H9 (cell line): ENCODE measurements around the gene GIT2. TPM values are rescaled to one million over a fixed set of nuclear protein-coding genes. Genes with fewer than 3 reads are reported as not detected.

Source experiments
- DNase-seq: peaks from one replicate; pipeline ENCODE4 v3.0.0-alpha.2; 2017
- H2AFZ ChIP-seq: one replicate; pipeline ENCODE4 v1.6.1; 2013; ENCODE audit warnings: mild to moderate bottlenecking, low read length, control low read depth, moderate library complexity
- H2AK5ac ChIP-seq: 2 replicates; pipeline ENCODE4 v1.6.1; 2013; ENCODE audit warnings: low read length, control low read depth, mixed read lengths; ENCODE audit not compliant: insufficient read length
- H2BK120ac ChIP-seq: one replicate; pipeline ENCODE4 v1.6.1; 2013; ENCODE audit warnings: low read depth, mild to moderate bottlenecking, low read length, control low read depth, inconsistent platforms; ENCODE audit not compliant: poor library complexity, severe bottlenecking
- H2BK12ac ChIP-seq: 2 replicates; pipeline ENCODE4 v1.6.1; 2013; ENCODE audit warnings: low read length, control low read depth, mixed read lengths, low read depth; ENCODE audit not compliant: insufficient read length
- H2BK15ac ChIP-seq: 2 replicates; pipeline ENCODE4 v1.6.1; 2013; ENCODE audit warnings: low read depth, low read length, control low read depth
- H2BK20ac ChIP-seq: one replicate; pipeline ENCODE4 v1.6.1; 2013; ENCODE audit warnings: low read depth, mild to moderate bottlenecking, low read length, control low read depth, inconsistent platforms; ENCODE audit not compliant: poor library complexity, severe bottlenecking
- H2BK5ac ChIP-seq: 2 replicates; pipeline ENCODE4 v1.6.1; 2013; ENCODE audit warnings: low read length, control low read depth, mixed read lengths; ENCODE audit not compliant: insufficient read length
- H3K14ac ChIP-seq: 2 replicates; pipeline ENCODE4 v1.6.1; 2013; ENCODE audit warnings: low read length, control low read depth; ENCODE audit not compliant: insufficient read depth
- H3K18ac ChIP-seq: 2 replicates; pipeline ENCODE4 v1.6.1; 2013; ENCODE audit warnings: low read depth, mild to moderate bottlenecking, mixed read lengths, low read length, control low read depth; ENCODE audit not compliant: insufficient read length
- H3K23ac ChIP-seq: 2 replicates; pipeline ENCODE4 v1.6.1; 2013; ENCODE audit warnings: low read length, control low read depth, mixed read lengths, low read depth; ENCODE audit not compliant: insufficient read length
- H3K23me2 ChIP-seq: 2 replicates; pipeline ENCODE4 v1.6.1; 2013; ENCODE audit warnings: low read depth, mild to moderate bottlenecking, mixed read lengths, low read length, control low read depth; ENCODE audit not compliant: insufficient read length, poor library complexity, severe bottlenecking
- H3K27ac ChIP-seq: 2 replicates; pipeline ENCODE4 v1.5.1; 2013; ENCODE audit warnings: low read length, control low read depth, mixed read lengths, low read depth; ENCODE audit not compliant: insufficient read length
- H3K27me3 ChIP-seq: 2 replicates; pipeline ENCODE4 v1.6.1; 2013; ENCODE audit warnings: low read length, control low read depth, inconsistent platforms; ENCODE audit not compliant: insufficient read depth
- H3K4ac ChIP-seq: 2 replicates; pipeline ENCODE4 v1.6.1; 2013; ENCODE audit warnings: low read depth, mild to moderate bottlenecking, control low read depth, inconsistent platforms, low read length, moderate library complexity
- H3K4me1 ChIP-seq: 2 replicates; pipeline ENCODE4 v1.6.1; 2013; ENCODE audit warnings: low read length, control low read depth, inconsistent platforms; ENCODE audit not compliant: insufficient read depth
- H3K4me2 ChIP-seq: 2 replicates; pipeline ENCODE4 v1.6.1; 2013; ENCODE audit warnings: low read length, control low read depth, mixed read lengths; ENCODE audit not compliant: insufficient read length, insufficient read depth
- H3K56ac ChIP-seq: 2 replicates; pipeline ENCODE4 v1.6.1; 2013; ENCODE audit warnings: low read depth, mild to moderate bottlenecking, mixed read lengths, low read length, control low read depth; ENCODE audit not compliant: insufficient read length
- H3K79me1 ChIP-seq: 2 replicates; pipeline ENCODE4 v1.6.1; 2013; ENCODE audit warnings: low read depth, mild to moderate bottlenecking, moderate library complexity, low read length, control low read depth, inconsistent platforms; ENCODE audit not compliant: insufficient read depth, poor library complexity, severe bottlenecking
- H3K79me2 ChIP-seq: 2 replicates; pipeline ENCODE4 v1.6.1; 2013; ENCODE audit warnings: low read length, control low read depth, inconsistent platforms; ENCODE audit not compliant: insufficient read depth
- H3K9ac ChIP-seq: 2 replicates; pipeline ENCODE4 v1.6.1; 2013; ENCODE audit warnings: low read length, control low read depth, mixed read lengths; ENCODE audit not compliant: insufficient read length; ENCODE audit errors: extremely low read depth
- H3K9me3 ChIP-seq: one replicate; pipeline ENCODE4 v1.6.1; 2013; ENCODE audit warnings: low read depth, low read length, inconsistent platforms; ENCODE audit not compliant: control insufficient read depth
- H3T11ph ChIP-seq: one replicate; pipeline ENCODE4 v1.6.1; 2013; ENCODE audit warnings: mild to moderate bottlenecking, low read length, control low read depth, inconsistent platforms
- H4K20me1 ChIP-seq: one replicate; pipeline ENCODE4 v1.6.1; 2013; ENCODE audit not compliant: control insufficient read depth, insufficient read length, insufficient read depth
- H4K5ac ChIP-seq: 2 replicates; pipeline ENCODE4 v1.6.1; 2013; ENCODE audit warnings: low read depth, mild to moderate bottlenecking, mixed read lengths, low read length, control low read depth; ENCODE audit not compliant: insufficient read length
- H4K8ac ChIP-seq: replicated peaks from 2 replicates; pipeline ENCODE4 v1.6.1; 2013; ENCODE audit warnings: low read length, control low read depth, mixed read lengths, low read depth; ENCODE audit not compliant: insufficient read length
- H4K91ac ChIP-seq: 2 replicates; pipeline ENCODE4 v1.6.1; 2013; ENCODE audit warnings: low read depth, mild to moderate bottlenecking, moderate library complexity, mixed read lengths, low read length, control low read depth; ENCODE audit not compliant: insufficient read length
- H3K27ac Mint-ChIP-seq, 3 experiments: 2 replicates in 2 of 3; 3 replicates in 1 of 3; pipeline ENCODE4 v1.8.0; 2020 to 2021; ENCODE audit warnings: mixed read lengths in 3 of 3, mild to moderate bottlenecking in 1 of 3, moderate library complexity in 1 of 3
- H3K27me3 Mint-ChIP-seq: 2 replicates; pipeline ENCODE4 v1.8.0; 2021; ENCODE audit warnings: low read depth, mild to moderate bottlenecking, moderate library complexity, mixed read lengths
- H3K36me3 Mint-ChIP-seq, 3 experiments: 2 replicates in 2 of 3; 3 replicates in 1 of 3; pipeline ENCODE4 v1.8.0; 2020 to 2021; ENCODE audit warnings: low read depth in 3 of 3, mixed read lengths in 3 of 3; ENCODE audit not compliant: insufficient read depth in 1 of 3
- H3K4me1 Mint-ChIP-seq, 2 experiments: 2 replicates each; pipeline ENCODE4 v1.8.0; 2020; ENCODE audit warnings: mixed read lengths in 2 of 2
- H3K4me3 Mint-ChIP-seq, 2 experiments: 2 replicates in 1 of 2; 3 replicates in 1 of 2; pipeline ENCODE4 v1.8.0; 2020 to 2021; ENCODE audit warnings: mild to moderate bottlenecking in 2 of 2, mixed read lengths in 2 of 2, moderate library complexity in 1 of 2
- H3K9me3 Mint-ChIP-seq, 2 experiments: 2 replicates in 1 of 2; 3 replicates in 1 of 2; pipeline ENCODE4 v1.8.0; 2020; ENCODE audit warnings: mild to moderate bottlenecking in 2 of 2, mixed read lengths in 2 of 2, moderate library complexity in 1 of 2
- CTCF ChIP-seq: fragments of 200-600 bp; sonication (generic); conservative IDR thresholded peaks from 3 replicates; pipeline ENCODE4 v1.8.0; 2021; ENCODE audit warnings: antibody characterized with exemption, mild to moderate bottlenecking
- WGBS: extraction: QIAGEN DNeasy Blood & Tissue Kit; methylation state at CpG from one replicate; pipeline ENCODE4 v1.1.7; 2013; ENCODE audit warnings: missing lambda C conversion rate, low lambda C conversion rate, mixed read lengths; ENCODE audit not compliant: insufficient read length; ENCODE audit errors: extremely low coverage; 5-methylcytosine and 5-hydroxymethylcytosine counted together
- total RNA-seq: library from RNA; stranded (reverse); gene quantifications from 2 replicates; pipeline ENCODE4 v1.2.1, GENCODE V29; 2021

GIT2 gene
- total RNA-seq, 1 experiment from 2014 or later = 27.0 TPM

- no peaks in the 10 kb centered on the region for H3K9me3 ChIP-seq
- no peak overlapping the region for H3K56ac ChIP-seq
- no peak overlapping the region for H3T11ph ChIP-seq
- H3K27me3 ChIP-seq = no peaks in the 10 kb centered on the region
- H4K91ac ChIP-seq = no peak overlapping the region
- H3K27ac Mint-ChIP-seq = no peak overlapping the region
- no peak overlapping the region for H4K8ac ChIP-seq
- no peak for TF ChIP-seq CTCF
- no peaks in the 10 kb centered on the region for H3K79me2 ChIP-seq
- no peak overlapping the region for H3K14ac ChIP-seq
- no peak overlapping the region for H3K4ac ChIP-seq
- H3K18ac ChIP-seq = no peak overlapping the region
- H3K23me2 ChIP-seq = no peaks in the 10 kb centered on the region
- no peak for DNase-seq
- no peak overlapping the region for H3K9ac ChIP-seq
- H2AK5ac ChIP-seq = no peak overlapping the region
- H3K4me1 Mint-ChIP-seq = 0 out of 4 replicates have a peak, but pooled peaks cover 0 to 4% of the 10 kb centered on the region in 2 experiments
- WGBS = no CpG with 5 or more reads among the region's 2 CpGs
- no peaks in the 10 kb centered on the region for H3K27me3 Mint-ChIP-seq
- H2BK20ac ChIP-seq = no peak overlapping the region
- H3K79me1 ChIP-seq = no peaks in the 10 kb centered on the region
- no peak overlapping the region for H2BK15ac ChIP-seq
- H3K23ac ChIP-seq = no peak overlapping the region
- H3K4me3 Mint-ChIP-seq = no peak overlapping the region
- H2BK5ac ChIP-seq = no peak overlapping the region
- H2AFZ ChIP-seq = no peak overlapping the region
- no peaks in the 10 kb centered on the region for H4K20me1 ChIP-seq
- H3K36me3 Mint-ChIP-seq = peaks cover 2 to 27% (median 11%) of the 10 kb centered on the region in 3 experiments; a peak in 4 of 7 replicates
- H3K4me2 ChIP-seq = no peak overlapping the region
- no peak overlapping the region for H2BK120ac ChIP-seq
- H3K4me1 ChIP-seq = no peaks in the 10 kb centered on the region
- no peaks in the 10 kb centered on the region for H3K9me3 Mint-ChIP-seq
- no peak overlapping the region for H4K5ac ChIP-seq
- no peak overlapping the region for H2BK12ac ChIP-seq
- H3K27ac ChIP-seq = no peak overlapping the region
Observed at GRCh38 chr12:110029290-110029815, 33.2 kb upstream of the GIT2 start.
